Measurements from ENCODE around the gene DHRS12.

Gene DHRS12, protein sequence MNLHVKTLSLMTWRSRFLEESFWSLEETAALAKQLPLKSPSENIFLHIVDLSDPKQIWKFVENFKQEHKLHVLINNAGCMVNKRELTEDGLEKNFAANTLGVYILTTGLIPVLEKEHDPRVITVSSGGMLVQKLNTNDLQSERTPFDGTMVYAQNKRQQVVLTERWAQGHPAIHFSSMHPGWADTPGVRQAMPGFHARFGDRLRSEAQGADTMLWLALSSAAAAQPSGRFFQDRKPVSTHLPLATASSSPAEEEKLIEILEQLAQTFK

DNA sequence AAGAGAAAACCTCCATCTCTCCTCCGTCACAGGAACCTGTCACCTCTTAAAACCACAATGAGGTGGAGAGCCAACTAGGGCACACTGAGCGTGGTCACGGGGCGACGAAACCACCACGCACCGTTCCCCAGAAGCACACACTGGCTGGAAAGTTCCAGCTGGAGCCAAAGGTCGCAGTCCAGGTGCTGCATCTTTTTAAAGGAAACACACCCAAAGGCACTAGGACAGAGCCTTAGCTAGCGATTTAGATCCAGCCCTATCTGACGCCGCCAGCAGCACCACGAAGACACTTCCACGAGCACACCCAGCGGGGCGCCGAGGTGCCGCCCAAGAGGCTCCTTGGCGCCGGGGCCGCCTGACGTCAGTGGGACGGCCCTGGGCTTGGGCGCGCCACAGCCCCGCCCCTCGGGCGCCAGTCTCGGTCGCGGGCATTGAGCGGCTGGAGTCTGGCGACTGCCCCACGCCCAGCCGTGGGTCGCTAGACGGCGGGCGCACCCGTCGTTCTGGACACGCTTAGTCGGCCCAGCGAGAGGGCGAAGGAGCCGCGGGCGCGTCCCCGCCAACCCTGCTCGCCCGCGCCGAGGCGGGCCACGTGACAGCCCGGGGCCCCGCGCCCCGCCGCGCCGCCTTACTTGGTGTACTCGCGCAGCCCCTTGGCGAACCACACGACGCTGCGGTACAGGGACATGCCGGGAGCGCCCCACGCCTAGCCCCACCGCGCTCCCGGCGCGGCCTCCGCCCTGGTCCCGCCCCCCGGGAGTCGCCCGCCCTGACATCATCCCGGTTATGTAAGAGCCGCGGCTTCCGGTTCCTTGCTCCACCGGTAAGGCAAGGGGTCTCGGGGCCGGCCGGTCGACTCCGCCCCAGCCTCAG is at the start of gene DHRS12:
Gene DHRS12 (minus strand): TSS at position 742 of the 873 bp plus-strand sequence. CDS start 4,504 bp downstream, outside the sequence.
- H3K4me3 ChIP-seq (ENCODE audit: control insufficient read depth, low read depth, low read length), result peak within 1 kb of the TSS; percentile 73
- TF ChIP-seq, protein P1, sequence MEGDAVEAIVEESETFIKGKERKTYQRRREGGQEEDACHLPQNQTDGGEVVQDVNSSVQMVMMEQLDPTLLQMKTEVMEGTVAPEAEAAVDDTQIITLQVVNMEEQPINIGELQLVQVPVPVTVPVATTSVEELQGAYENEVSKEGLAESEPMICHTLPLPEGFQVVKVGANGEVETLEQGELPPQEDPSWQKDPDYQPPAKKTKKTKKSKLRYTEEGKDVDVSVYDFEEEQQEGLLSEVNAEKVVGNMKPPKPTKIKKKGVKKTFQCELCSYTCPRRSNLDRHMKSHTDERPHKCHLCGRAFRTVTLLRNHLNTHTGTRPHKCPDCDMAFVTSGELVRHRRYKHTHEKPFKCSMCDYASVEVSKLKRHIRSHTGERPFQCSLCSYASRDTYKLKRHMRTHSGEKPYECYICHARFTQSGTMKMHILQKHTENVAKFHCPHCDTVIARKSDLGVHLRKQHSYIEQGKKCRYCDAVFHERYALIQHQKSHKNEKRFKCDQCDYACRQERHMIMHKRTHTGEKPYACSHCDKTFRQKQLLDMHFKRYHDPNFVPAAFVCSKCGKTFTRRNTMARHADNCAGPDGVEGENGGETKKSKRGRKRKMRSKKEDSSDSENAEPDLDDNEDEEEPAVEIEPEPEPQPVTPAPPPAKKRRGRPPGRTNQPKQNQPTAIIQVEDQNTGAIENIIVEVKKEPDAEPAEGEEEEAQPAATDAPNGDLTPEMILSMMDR (conservative IDR thresholded peaks at IDR 0.05; ENCODE audit: control insufficient read depth, insufficient read depth, low read depth, low read length), result no peak
- DNase-seq (ENCODE audit: low read depth), result peak; percentile 70

DNA sequence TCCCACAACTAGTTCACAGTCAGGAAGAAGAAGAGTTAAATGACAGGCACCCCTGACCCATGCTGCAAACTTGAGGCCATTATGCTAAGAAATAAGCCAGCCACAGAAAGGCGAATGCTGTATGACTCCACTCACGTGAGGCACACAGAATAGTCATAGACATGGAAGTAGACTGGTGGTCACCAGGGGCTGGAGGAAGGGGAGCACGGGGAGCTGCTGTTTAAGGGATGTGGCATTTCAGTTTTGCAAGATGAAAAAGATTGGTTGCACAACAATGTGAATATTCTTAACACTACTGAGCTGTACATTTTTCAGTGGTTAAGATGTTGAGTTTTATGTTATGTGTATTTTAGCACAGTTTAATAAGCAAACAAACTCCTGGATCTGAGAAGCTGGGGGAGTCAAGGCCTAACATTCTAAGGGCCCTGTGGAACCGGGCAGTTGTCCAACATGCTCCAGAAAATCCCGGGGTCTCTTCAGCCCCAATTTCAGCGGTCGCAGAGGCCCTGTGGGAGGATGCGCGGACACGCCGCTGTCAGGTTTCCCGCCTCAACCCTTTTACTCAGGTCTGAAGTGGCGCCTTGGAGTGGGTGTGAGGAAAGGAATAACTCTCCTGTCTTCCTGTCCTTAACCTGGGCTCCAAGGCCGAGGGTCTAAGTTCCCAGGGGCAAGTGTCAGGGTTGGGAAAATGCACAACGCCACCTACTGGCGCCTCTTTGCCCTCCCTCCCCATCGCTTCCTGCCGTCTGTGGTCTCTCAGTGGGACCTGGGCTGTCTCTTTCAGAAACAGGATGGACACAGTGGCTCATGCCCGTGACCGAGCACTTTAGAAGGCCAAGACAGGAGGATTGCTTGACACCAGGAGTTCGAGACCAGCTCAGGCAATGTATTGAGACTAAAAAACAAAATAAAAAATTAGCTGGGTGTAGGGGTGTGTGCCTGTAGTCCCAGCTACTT is 45.5 kb upstream of the DHRS12 start:
- TF ChIP-seq, protein P1 (conservative IDR thresholded peaks at IDR 0.05; ENCODE audit: control insufficient read depth, insufficient read depth, low read depth, low read length), result peak; percentile 64
- peak; percentile 18 for DNase-seq (ENCODE audit: low read depth)
- no peak overlapping the region for H3K4me3 ChIP-seq (ENCODE audit: control insufficient read depth, low read depth, low read length)

DNA sequence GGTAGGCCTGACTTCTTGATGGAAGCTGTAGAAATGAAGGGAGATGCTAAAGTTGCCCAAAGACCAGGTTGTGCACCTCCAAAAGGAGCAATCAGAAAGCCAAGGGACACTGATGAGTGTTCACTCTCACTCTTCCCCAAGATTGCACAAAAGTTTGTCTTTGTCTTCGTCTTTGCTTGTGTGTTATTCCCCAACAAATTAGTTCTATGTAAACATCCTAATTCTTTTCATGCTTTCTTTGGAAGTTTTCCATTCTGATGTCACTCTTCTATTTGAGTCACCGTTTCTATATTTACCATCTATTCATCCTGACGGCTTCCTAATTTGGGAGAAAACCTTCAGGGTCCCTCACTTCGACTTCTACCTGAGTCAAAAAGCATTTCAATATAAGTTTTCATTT is 44.7 kb upstream of the DHRS12 start:
- H3K4me3 ChIP-seq (ENCODE audit: control insufficient read depth, low read depth, low read length), result no peak overlapping the region
- TF ChIP-seq, protein P1 (conservative IDR thresholded peaks at IDR 0.05; ENCODE audit: control insufficient read depth, insufficient read depth, low read depth, low read length), result no peak
- DNase-seq (ENCODE audit: low read depth), result peak; percentile 52

DNA sequence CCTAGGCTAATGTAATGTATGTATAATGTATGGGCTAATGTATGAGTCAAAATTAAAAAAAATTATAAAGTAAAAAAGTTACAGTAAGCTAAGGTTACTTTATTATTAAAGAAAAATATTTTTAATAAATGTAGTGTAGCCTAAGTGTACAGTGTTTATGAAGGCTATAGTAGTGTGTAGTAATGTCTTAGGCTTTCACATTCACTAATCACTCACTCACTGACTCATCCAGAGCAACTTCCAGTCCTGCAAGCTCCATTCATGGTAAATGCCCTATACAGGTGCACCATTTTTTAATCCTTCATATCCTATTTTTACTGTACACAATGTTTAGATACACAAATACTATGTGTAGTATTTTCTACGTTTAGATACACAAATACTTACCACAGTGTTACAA is 42.8 kb upstream of the DHRS12 start:
- no peak overlapping the region for H3K4me3 ChIP-seq (ENCODE audit: control insufficient read depth, low read depth, low read length)
- DNase-seq (ENCODE audit: low read depth), result no peak
- TF ChIP-seq, protein P1 (conservative IDR thresholded peaks at IDR 0.05; ENCODE audit: control insufficient read depth, insufficient read depth, low read depth, low read length), result no peak

DNA sequence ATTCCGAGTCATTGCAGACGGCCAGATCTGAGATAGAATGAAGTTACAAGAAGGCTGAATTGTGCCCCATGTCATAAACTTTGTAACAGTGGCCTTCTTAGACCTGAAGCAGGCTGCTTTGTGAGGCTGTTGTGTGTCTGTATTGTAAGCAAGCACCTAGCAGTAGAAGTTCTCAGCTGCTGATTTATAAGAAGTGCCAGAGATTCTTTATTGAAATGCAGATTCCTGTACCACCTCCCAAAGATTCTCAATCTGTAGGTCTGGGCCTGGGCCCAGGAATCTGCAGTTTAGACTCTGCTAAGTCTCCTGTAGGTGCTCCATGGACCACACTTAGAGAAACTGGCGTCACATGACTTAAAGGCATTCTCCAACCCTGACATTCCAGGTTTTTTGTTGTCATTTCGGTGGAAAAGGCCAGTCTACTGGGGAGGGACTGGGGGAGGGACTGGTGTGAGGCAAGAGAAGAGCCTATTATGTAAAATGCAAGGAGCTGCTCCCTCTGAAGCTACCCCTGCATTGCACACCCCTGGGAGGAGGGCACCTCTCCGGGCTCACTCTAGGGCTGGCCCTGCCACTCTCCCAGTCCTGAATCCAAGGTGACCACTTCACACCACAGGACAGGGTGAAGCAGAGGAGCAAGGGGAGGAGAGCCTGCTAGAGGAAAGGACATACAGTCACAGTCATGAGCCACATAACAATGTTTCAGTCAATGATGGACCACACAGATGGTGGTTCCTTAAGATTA is 41.8 kb upstream of the DHRS12 start:
- TF ChIP-seq, protein P1 (conservative IDR thresholded peaks at IDR 0.05; ENCODE audit: control insufficient read depth, insufficient read depth, low read depth, low read length), result no peak
- H3K4me3 ChIP-seq (ENCODE audit: control insufficient read depth, low read depth, low read length), result no peak overlapping the region
- no peak for DNase-seq (ENCODE audit: low read depth)
